Measurements from ENCODE around the gene PLCB4. TPM values are rescaled to one million over a fixed set of nuclear protein-coding genes. Genes with fewer than 3 reads are reported as not detected.

Gene PLCB4
- total and polyA plus RNA-seq, 3 experiments from 2014 or later = not detected

GRCh38 chr20:9447182-9447581 is 378.3 kb downstream of the PLCB4 start:
- H3K4me3 Mint-ChIP-seq = no peak overlapping the region
- no peak for DNase-seq
- H3K27ac ChIP-seq (ENCODE audit: low read depth, low read length) = no peak overlapping the region
- H3K27ac Mint-ChIP-seq = no peak overlapping the region
- H3K27me3 ChIP-seq (ENCODE audit: insufficient read depth, low read length, poor library complexity, severe bottlenecking) = no peaks in the 10 kb centered on the region
- no peaks in the 10 kb centered on the region for H3K27me3 Mint-ChIP-seq
- ChIA-PET CTCF (no interaction called here), POLR2A (no interaction called here)
- H3K36me3 Mint-ChIP-seq = no peaks in the 10 kb centered on the region
- H3K9me3 Mint-ChIP-seq = peaks cover 0 to 6% (median 0%) of the 10 kb centered on the region in 5 donors
- H3K36me3 ChIP-seq (ENCODE audit: insufficient read depth, low read length) = no peaks in the 10 kb centered on the region
- no peaks in the 10 kb centered on the region for H3K4me1 ChIP-seq (ENCODE audit: insufficient read depth, low read length)
- no peaks in the 10 kb centered on the region for H3K9me3 ChIP-seq (ENCODE audit: low read length)
- no peak overlapping the region for H3K4me3 ChIP-seq (ENCODE audit: low read length)
- H3K4me1 Mint-ChIP-seq = no peaks in the 10 kb centered on the region

DNA sequence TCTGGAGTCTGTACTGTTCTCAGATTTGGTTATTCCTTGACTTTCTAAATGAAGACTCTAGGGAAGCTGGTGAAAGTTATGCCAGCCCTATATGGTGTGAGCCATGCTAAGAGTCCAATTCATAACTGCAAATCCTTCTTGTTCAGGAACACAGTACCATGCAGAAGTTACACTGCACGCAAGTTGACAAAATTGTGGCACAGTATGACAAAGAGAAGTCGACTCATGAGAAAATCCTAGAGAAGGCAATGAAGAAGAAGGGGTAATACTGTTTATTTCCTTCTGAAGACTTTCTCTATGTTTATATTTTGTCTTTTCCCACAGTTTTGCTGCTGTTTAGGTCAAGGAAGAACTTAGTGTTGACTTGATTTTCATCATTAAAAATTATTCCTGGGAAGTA is 384.3 kb downstream of the PLCB4 start:
- peaks cover 0 to 3% (median 0%) of the 10 kb centered on the region in 5 donors for H3K9me3 Mint-ChIP-seq
- CTCF ChIA-PET = no interaction called here

DNA sequence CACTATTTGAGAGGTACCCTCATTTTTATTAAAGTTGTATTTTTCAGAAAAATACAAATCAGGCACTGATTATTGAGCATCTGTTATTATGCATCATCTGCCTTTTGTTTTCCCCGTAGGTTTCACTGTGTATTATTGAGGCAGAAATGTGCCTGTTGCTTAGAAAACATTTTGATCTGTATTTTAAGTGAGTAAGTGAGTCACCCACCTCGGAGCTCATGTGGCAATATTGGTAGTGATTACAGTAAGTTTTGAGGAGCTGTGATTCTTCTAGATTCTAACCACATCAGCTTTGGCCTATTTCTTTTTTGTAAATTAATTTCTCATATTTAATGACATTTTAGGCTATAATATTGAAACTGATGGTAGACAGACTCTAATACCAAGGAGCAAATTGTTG is 385.9 kb downstream of the PLCB4 start:
- ChIA-PET POLR2A (no interaction called here), CTCF (no interaction called here)
- no peak overlapping the region for H3K4me3 ChIP-seq (ENCODE audit: low read length)
- H3K36me3 Mint-ChIP-seq = no peaks in the 10 kb centered on the region
- H3K27me3 Mint-ChIP-seq = no peaks in the 10 kb centered on the region
- no peak overlapping the region for H3K27ac ChIP-seq (ENCODE audit: low read depth, low read length)
- H3K27ac Mint-ChIP-seq = no peak overlapping the region
- H3K4me3 Mint-ChIP-seq = no peak overlapping the region
- H3K9me3 ChIP-seq (ENCODE audit: low read length) = no peaks in the 10 kb centered on the region
- no peak for DNase-seq
- H3K27me3 ChIP-seq (ENCODE audit: insufficient read depth, low read length, poor library complexity, severe bottlenecking) = no peaks in the 10 kb centered on the region
- no peaks in the 10 kb centered on the region for H3K36me3 ChIP-seq (ENCODE audit: insufficient read depth, low read length)
- H3K9me3 Mint-ChIP-seq = peaks cover 0 to 8% (median 0%) of the 10 kb centered on the region in 5 donors
- no peaks in the 10 kb centered on the region for H3K4me1 Mint-ChIP-seq
- H3K4me1 ChIP-seq (ENCODE audit: insufficient read depth, low read length) = no peaks in the 10 kb centered on the region

More for the DNA sequence above, 384.3 kb downstream of the PLCB4 start:
- Histone ChIP-seq H3K9me3 (ENCODE audit: low read length) (no peaks in the 10 kb centered on the region), H3K36me3 (ENCODE audit: insufficient read depth, low read length) (no peaks in the 10 kb centered on the region), H3K4me3 (ENCODE audit: low read length) (no peak overlapping the region), H3K4me1 (ENCODE audit: insufficient read depth, low read length) (no peaks in the 10 kb centered on the region), H3K27ac (ENCODE audit: low read depth, low read length) (no peak overlapping the region), H3K27me3 (ENCODE audit: insufficient read depth, low read length, poor library complexity, severe bottlenecking) (no peaks in the 10 kb centered on the region)
- Mint-ChIP-seq H3K27me3 (no peaks in the 10 kb centered on the region), H3K4me1 (no peaks in the 10 kb centered on the region), H3K36me3 (no peaks in the 10 kb centered on the region), H3K27ac (no peak overlapping the region), H3K4me3 (no peak overlapping the region)
- no peak for DNase-seq
- POLR2A ChIA-PET = no interaction called here

DNA sequence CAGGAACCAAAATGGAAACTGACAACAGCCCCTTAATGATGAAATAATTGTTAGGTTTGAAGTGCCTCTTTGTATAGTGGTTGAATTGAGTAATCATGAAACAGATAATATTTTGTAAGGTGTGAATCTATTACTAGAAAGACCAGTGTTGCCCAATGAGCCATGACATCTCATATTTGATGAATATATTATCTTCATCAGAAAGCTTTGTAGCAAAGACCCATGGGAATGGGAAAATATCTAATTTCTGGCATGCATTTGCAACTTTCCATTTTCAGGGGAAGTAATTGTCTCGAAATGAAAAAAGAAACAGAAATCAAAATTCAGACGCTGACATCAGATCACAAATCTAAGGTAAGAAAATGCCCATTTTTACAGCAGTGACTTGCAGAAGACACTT is 388.2 kb downstream of the PLCB4 start:
- no peaks in the 10 kb centered on the region for H3K36me3 ChIP-seq (ENCODE audit: insufficient read depth, low read length)
- no peak for DNase-seq
- peaks cover 0 to 9% (median 0%) of the 10 kb centered on the region in 5 donors for H3K9me3 Mint-ChIP-seq
- no peaks in the 10 kb centered on the region for H3K27me3 Mint-ChIP-seq
- H3K4me1 Mint-ChIP-seq = no peaks in the 10 kb centered on the region
- no peak overlapping the region for H3K4me3 ChIP-seq (ENCODE audit: low read length)
- no peaks in the 10 kb centered on the region for H3K36me3 Mint-ChIP-seq
- CTCF ChIA-PET = no interaction called here
- no peaks in the 10 kb centered on the region for H3K9me3 ChIP-seq (ENCODE audit: low read length)
- no peaks in the 10 kb centered on the region for H3K4me1 ChIP-seq (ENCODE audit: insufficient read depth, low read length)
- POLR2A ChIA-PET = no interaction called here
- no peak overlapping the region for H3K27ac Mint-ChIP-seq
- no peaks in the 10 kb centered on the region for H3K27me3 ChIP-seq (ENCODE audit: insufficient read depth, low read length, poor library complexity, severe bottlenecking)
- H3K4me3 Mint-ChIP-seq = no peak overlapping the region
- no peak overlapping the region for H3K27ac ChIP-seq (ENCODE audit: low read depth, low read length)

DNA sequence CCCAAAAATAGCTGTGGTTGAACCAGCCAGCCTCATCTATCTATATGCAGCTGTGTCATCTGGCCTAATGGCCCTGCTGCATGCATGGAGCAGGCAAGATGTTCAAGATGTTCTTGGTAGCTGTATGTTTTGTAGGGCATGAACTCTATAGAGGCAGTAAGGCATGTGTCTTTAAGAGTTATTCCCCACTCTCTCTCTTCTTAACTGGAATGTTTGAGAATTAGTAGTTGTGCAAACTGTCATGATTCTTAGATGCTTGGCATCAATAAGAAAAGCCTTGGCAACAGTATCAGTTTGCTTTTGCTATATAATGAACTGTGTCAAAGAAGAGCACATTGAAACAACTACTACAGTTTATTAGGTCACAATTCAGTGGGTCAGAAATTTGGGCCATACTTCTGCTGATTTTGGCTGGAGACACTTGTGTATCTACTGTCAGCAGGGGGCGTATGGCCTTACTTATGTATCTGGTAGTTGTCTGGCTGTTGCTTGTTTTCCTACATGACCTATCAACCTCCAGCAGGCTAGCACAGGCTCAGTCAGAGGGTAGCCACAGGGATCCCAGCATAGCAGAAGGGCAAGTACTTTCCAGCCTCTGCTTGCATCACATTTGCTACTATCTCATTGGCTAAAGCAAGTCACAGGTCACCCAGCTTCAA is 389.4 kb downstream of the PLCB4 start:
- ChIA-PET POLR2A (no interaction called here), CTCF (no interaction called here)
- Mint-ChIP-seq H3K9me3 (peaks cover 0 to 7% (median 2%) of the 10 kb centered on the region in 5 donors), H3K4me1 (no peaks in the 10 kb centered on the region), H3K36me3 (no peaks in the 10 kb centered on the region), H3K27ac (no peak overlapping the region), H3K4me3 (no peak overlapping the region), H3K27me3 (no peaks in the 10 kb centered on the region)
- H3K9me3 ChIP-seq (ENCODE audit: low read length) = no peaks in the 10 kb centered on the region
- no peaks in the 10 kb centered on the region for H3K36me3 ChIP-seq (ENCODE audit: insufficient read depth, low read length)
- DNase-seq = no peak
- no peak overlapping the region for H3K4me3 ChIP-seq (ENCODE audit: low read length)
- no peaks in the 10 kb centered on the region for H3K27me3 ChIP-seq (ENCODE audit: insufficient read depth, low read length, poor library complexity, severe bottlenecking)
- H3K4me1 ChIP-seq (ENCODE audit: insufficient read depth, low read length) = no peaks in the 10 kb centered on the region
- no peak overlapping the region for H3K27ac ChIP-seq (ENCODE audit: low read depth, low read length)

GRCh38 chr20:9460518-9460917 is 391.6 kb downstream of the PLCB4 start:
- no peaks in the 10 kb centered on the region for H3K4me1 Mint-ChIP-seq
- Histone ChIP-seq H3K36me3 (ENCODE audit: insufficient read depth, low read length) (no peaks in the 10 kb centered on the region), H3K27ac (ENCODE audit: low read depth, low read length) (no peak overlapping the region), H3K9me3 (ENCODE audit: low read length) (no peaks in the 10 kb centered on the region), H3K27me3 (ENCODE audit: insufficient read depth, low read length, poor library complexity, severe bottlenecking) (no peaks in the 10 kb centered on the region), H3K4me1 (ENCODE audit: insufficient read depth, low read length) (no peaks in the 10 kb centered on the region), H3K4me3 (ENCODE audit: low read length) (no peak overlapping the region)
- H3K9me3 Mint-ChIP-seq = peaks cover 2 to 10% (median 6%) of the 10 kb centered on the region in 5 donors
- POLR2A ChIA-PET = no interaction called here
- DNase-seq = no peak
- H3K36me3 Mint-ChIP-seq = no peaks in the 10 kb centered on the region
- CTCF ChIA-PET = interaction anchor here (1.4 kb wide), 1 partner anchor 19 kb away, joined by 3 read pairs; no protein-coding TSS in a partner anchor
- H3K27me3 Mint-ChIP-seq = no peaks in the 10 kb centered on the region
- H3K4me3 Mint-ChIP-seq = no peak overlapping the region
- H3K27ac Mint-ChIP-seq = no peak overlapping the region

DNA sequence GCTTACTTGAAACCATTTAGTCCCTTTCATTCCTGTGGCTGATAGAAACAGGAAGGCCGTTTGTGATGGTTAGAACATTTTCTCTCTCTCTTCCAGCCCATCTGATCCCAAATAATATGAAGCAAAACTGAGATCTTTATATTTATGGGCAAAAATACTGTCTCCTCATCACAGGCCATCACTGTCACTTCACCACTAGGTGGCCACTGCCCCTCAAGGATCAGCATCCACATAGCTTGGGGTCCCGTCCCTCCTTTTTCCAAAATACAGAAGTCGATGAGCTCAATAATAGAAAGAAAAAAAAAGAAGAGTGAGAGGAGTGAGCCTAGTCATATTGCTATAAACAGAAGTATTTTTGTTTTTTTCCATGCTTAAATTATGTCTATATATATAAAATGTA is 399.1 kb downstream of the PLCB4 start:
- no peak overlapping the region for H3K4me3 Mint-ChIP-seq

DNA sequence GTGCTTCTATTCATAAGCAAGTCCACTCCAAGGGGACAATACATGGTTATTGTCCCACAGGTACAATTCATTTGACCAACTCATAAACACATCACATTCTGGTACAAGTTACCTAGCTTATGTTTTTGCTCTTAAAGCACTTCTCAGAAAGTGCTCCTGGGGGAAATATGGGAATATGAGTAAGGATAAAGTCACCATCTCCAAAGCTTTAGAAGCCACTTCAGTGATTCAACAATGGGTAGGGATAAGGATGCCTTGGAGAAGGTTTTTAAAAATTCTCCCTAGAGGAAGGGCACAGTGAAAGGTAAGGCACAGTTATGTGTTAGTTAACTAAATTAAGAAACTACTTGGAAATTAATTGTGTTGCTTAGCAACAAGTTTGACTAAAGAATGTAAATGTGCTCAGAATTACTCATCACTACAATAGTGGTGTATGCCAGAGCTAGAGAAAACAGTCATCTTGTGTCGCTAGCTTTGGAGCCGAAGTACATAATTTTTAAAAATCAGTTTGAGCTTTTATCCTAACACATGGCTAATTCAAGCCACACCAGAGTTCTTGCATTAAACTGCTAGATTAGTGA is 406.0 kb downstream of the PLCB4 start:
- no peaks in the 10 kb centered on the region for H3K36me3 Mint-ChIP-seq
- no peaks in the 10 kb centered on the region for H3K27me3 ChIP-seq (ENCODE audit: insufficient read depth, low read length, poor library complexity, severe bottlenecking)
- H3K9me3 ChIP-seq (ENCODE audit: low read length) = no peaks in the 10 kb centered on the region
- H3K36me3 ChIP-seq (ENCODE audit: insufficient read depth, low read length) = no peaks in the 10 kb centered on the region
- ChIA-PET CTCF (no interaction called here), POLR2A (no interaction called here)
- H3K4me3 ChIP-seq (ENCODE audit: low read length) = no peak overlapping the region
- H3K4me1 Mint-ChIP-seq = no peaks in the 10 kb centered on the region
- no peak overlapping the region for H3K4me3 Mint-ChIP-seq
- no peak overlapping the region for H3K27ac Mint-ChIP-seq
- peaks cover 0 to 5% (median 2%) of the 10 kb centered on the region in 5 donors for H3K9me3 Mint-ChIP-seq
- no peak for DNase-seq
- no peaks in the 10 kb centered on the region for H3K27me3 Mint-ChIP-seq
- no peak overlapping the region for H3K27ac ChIP-seq (ENCODE audit: low read depth, low read length)
- H3K4me1 ChIP-seq (ENCODE audit: insufficient read depth, low read length) = no peaks in the 10 kb centered on the region

More for the DNA sequence above, 399.1 kb downstream of the PLCB4 start:
- no peaks in the 10 kb centered on the region for H3K4me1 Mint-ChIP-seq
- POLR2A ChIA-PET = no interaction called here
- H3K27ac Mint-ChIP-seq = no peak overlapping the region
- no peaks in the 10 kb centered on the region for H3K36me3 Mint-ChIP-seq
- Histone ChIP-seq H3K27me3 (ENCODE audit: insufficient read depth, low read length, poor library complexity, severe bottlenecking) (no peaks in the 10 kb centered on the region), H3K27ac (ENCODE audit: low read depth, low read length) (no peak overlapping the region), H3K4me1 (ENCODE audit: insufficient read depth, low read length) (no peaks in the 10 kb centered on the region), H3K9me3 (ENCODE audit: low read length) (no peaks in the 10 kb centered on the region), H3K36me3 (ENCODE audit: insufficient read depth, low read length) (no peaks in the 10 kb centered on the region), H3K4me3 (ENCODE audit: low read length) (no peak overlapping the region)
- peaks cover 2 to 18% (median 8%) of the 10 kb centered on the region in 5 donors for H3K9me3 Mint-ChIP-seq
- no peaks in the 10 kb centered on the region for H3K27me3 Mint-ChIP-seq
- CTCF ChIA-PET = no interaction called here
- no peak for DNase-seq
